Uterus (tissue), 4 donors: Measurements from ENCODE around the gene TMEM87B. TPM values are rescaled to one million over a fixed set of nuclear protein-coding genes. Genes with fewer than 3 reads are reported as not detected.
"Not testable (repeated sequence)": the region's sequence is repeated elsewhere in the genome, so short reads cannot be mapped to it uniquely, and the experiment has no call there.

Experiments
- DNase-seq, 2 donors: peaks; one replicate each; pipeline ENCODE4 v3.0.0-alpha.2; 2019 to 2020
- H3K27ac ChIP-seq, 2 donors: fragments of 200-600 bp; sonication (generic); 1 replicate in 1 of 2; 2 replicates in 1 of 2; pipeline ENCODE4 v1.5.1; 2016 to 2018
- H3K27me3 ChIP-seq, 2 donors: fragments of 200-600 bp; sonication (generic); one replicate each; pipeline ENCODE4 v1.5.1; 2018 to 2019; ENCODE audit warnings: control low read depth in 1 of 2
- H3K36me3 ChIP-seq, 2 donors: fragments of 200-600 bp; sonication (generic); one replicate each; pipeline ENCODE4 v1.5.1; 2019; ENCODE audit warnings: control low read depth in 1 of 2
- H3K4me1 ChIP-seq, 2 donors: fragments of 200-600 bp; sonication (generic); one replicate each; pipeline ENCODE4 v1.5.1; 2018 to 2019; ENCODE audit warnings: control low read depth in 1 of 2
- H3K4me3 ChIP-seq, 2 donors: fragments of 200-600 bp; sonication (generic); 1 replicate in 1 of 2; 2 replicates in 1 of 2; pipeline ENCODE4 v1.5.1; 2018 to 2019; ENCODE audit warnings: mild to moderate bottlenecking in 1 of 2
- H3K9me3 ChIP-seq, 2 donors: fragments of 200-600 bp; sonication (generic); one replicate each; pipeline ENCODE4 v1.5.1; 2019; ENCODE audit warnings: control low read depth in 1 of 2
- POLR2A ChIP-seq, 2 donors: fragments of 450-650 bp; IDR thresholded peaks; one replicate each; pipeline ENCODE4 v1.6.1; 2016; ENCODE audit warnings: antibody characterized with exemption in 2 of 2, mild to moderate bottlenecking in 1 of 2, moderate library complexity in 1 of 2
- intact Hi-C: fragments of 100-400 bp; cut with DNase I; formaldehyde crosslinking; loops from one replicate; pipeline ENCODE4 v1.15.1; 2023; ENCODE audit warnings: low total_unique reads
- total RNA-seq, 4 donors: library from RNA; depleted of rRNA in 3 of 4; stranded (reverse); fragments of >200 nt in 3 of 4; gene quantifications; one replicate each; pipeline versions ENCODE4 v1.1.0 to v1.2.4, GENCODE V29; 2014 to 2023
- TF ChIP-seq, protein P1 (sequence below), 4 experiments: fragments of 200-600 bp in 2 of 4; fragments of 450-650 bp in 2 of 4; sonication (generic) in 2 of 4; IDR thresholded peaks; one replicate each; pipeline ENCODE4 v1.5.1; 2016 to 2019; ENCODE audit warnings: antibody characterized with exemption in 4 of 4, mild to moderate bottlenecking in 2 of 4, moderate library complexity in 1 of 4
- donor health status: DM: yes; HTN: yes; CAD: no.

The TMEM87B gene
- total RNA-seq, 4 donors from 2014 or later = 6.7 to 51.6 (median 27.0) TPM

GRCh38 chr2:112133344-112133743 lies 78.3 kb downstream of the TMEM87B start:
- H3K27me3 ChIP-seq = no peaks in the 10 kb centered on the region
- intact Hi-C loops = no loop called here
- no peaks in the 10 kb centered on the region for H3K9me3 ChIP-seq
- no peak for TF ChIP-seq POLR2A (IDR thresholded peaks at IDR 0.05)
- TF ChIP-seq, protein P1, sequence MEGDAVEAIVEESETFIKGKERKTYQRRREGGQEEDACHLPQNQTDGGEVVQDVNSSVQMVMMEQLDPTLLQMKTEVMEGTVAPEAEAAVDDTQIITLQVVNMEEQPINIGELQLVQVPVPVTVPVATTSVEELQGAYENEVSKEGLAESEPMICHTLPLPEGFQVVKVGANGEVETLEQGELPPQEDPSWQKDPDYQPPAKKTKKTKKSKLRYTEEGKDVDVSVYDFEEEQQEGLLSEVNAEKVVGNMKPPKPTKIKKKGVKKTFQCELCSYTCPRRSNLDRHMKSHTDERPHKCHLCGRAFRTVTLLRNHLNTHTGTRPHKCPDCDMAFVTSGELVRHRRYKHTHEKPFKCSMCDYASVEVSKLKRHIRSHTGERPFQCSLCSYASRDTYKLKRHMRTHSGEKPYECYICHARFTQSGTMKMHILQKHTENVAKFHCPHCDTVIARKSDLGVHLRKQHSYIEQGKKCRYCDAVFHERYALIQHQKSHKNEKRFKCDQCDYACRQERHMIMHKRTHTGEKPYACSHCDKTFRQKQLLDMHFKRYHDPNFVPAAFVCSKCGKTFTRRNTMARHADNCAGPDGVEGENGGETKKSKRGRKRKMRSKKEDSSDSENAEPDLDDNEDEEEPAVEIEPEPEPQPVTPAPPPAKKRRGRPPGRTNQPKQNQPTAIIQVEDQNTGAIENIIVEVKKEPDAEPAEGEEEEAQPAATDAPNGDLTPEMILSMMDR (IDR thresholded peaks at IDR 0.05) = no peak
- no peaks in the 10 kb centered on the region for H3K36me3 ChIP-seq
- no peak overlapping the region for H3K4me3 ChIP-seq
- DNase-seq = no peak
- H3K4me1 ChIP-seq = no peaks in the 10 kb centered on the region
- H3K27ac ChIP-seq = no peak overlapping the region

DNA sequence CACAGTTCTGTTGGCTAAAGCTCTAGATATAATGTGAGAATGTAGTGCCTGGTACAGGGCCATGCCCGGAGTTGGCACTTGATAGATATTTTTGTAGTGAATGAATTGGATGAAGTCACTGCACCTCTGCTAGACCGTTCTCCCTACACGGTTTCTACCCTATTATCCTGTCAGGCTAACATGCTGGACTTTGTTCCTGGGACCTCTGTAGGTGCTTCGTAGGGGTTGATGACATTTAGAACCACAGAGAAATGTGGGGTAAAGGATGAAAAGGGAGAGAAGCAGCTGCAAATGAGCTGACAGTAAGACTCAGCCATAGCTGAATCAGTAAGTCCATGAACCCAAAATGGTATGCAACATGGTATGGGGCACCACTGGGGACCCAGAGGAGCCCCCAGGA lies 79.1 kb downstream of the TMEM87B start:
- H3K9me3 ChIP-seq = no peaks in the 10 kb centered on the region
- no peaks in the 10 kb centered on the region for H3K4me1 ChIP-seq
- no peak overlapping the region for H3K27ac ChIP-seq
- no peaks in the 10 kb centered on the region for H3K27me3 ChIP-seq
- no peaks in the 10 kb centered on the region for H3K36me3 ChIP-seq
- no peak for DNase-seq
- intact Hi-C loops = no loop called here
- H3K4me3 ChIP-seq = no peak overlapping the region
- no peak for TF ChIP-seq POLR2A (IDR thresholded peaks at IDR 0.05)
- TF ChIP-seq, protein P1 (IDR thresholded peaks at IDR 0.05) = no peak

GRCh38 chr2:112136096-112136495 lies 81.0 kb downstream of the TMEM87B start:
- Histone ChIP-seq H3K27ac (no peak overlapping the region), H3K36me3 (no peaks in the 10 kb centered on the region), H3K4me3 (no peak overlapping the region), H3K4me1 (no peaks in the 10 kb centered on the region), H3K9me3 (no peaks in the 10 kb centered on the region), H3K27me3 (no peaks in the 10 kb centered on the region)
- no peak for DNase-seq
- intact Hi-C loops = no loop called here
- no peak for TF ChIP-seq POLR2A (IDR thresholded peaks at IDR 0.05)
- TF ChIP-seq, protein P1 (IDR thresholded peaks at IDR 0.05) = no peak

- Histone ChIP-seq H3K27ac (peak overlapping the region; percentile 17 to 19), H3K9me3 (no peaks in the 10 kb centered on the region), H3K27me3 (no peaks in the 10 kb centered on the region), H3K4me1 (no peaks in the 10 kb centered on the region), H3K36me3 (no peaks in the 10 kb centered on the region), H3K4me3 (peak overlapping the region; percentile 26 to 40)
- TF ChIP-seq, protein P1 (IDR thresholded peaks at IDR 0.05) = no peak
- TF ChIP-seq POLR2A (IDR thresholded peaks at IDR 0.05) = no peak
- intact Hi-C loops = no loop called here
- DNase-seq = no peak
Measured at GRCh38 chr2:112137516-112138158, 82.6 kb downstream of the TMEM87B start.

- Histone ChIP-seq H3K36me3 (no peaks in the 10 kb centered on the region), H3K4me3 (peak within 1 kb of the TSS; percentile 26 to 40), H3K27ac (peak within 1 kb of the TSS; percentile 17 to 19), H3K27me3 (no peaks in the 10 kb centered on the region), H3K9me3 (no peaks in the 10 kb centered on the region), H3K4me1 (no peaks in the 10 kb centered on the region)
- TF ChIP-seq, protein P1 (IDR thresholded peaks at IDR 0.05) = no peak
- no peak for TF ChIP-seq POLR2A (IDR thresholded peaks at IDR 0.05)
- intact Hi-C loops = no loop called here
- no peak for DNase-seq
Measured at GRCh38 chr2:112138159-112139032, 83.3 kb downstream of the TMEM87B start, which contains the start of gene FBLN7. TSS of gene FBLN7 (plus strand) at chr2:112138385. CDS start at chr2:112138656, 271 bp downstream.

- H3K9me3 ChIP-seq, H3K36me3 ChIP-seq, H3K27ac ChIP-seq, DNase-seq, H3K4me1 ChIP-seq, H3K27me3 ChIP-seq, intact Hi-C loops: not testable (repeated sequence)
- peak overlapping the region in 1 of 2 donors; percentile 40 for H3K4me3 ChIP-seq
Measured at GRCh38 chr2:112139033-112139614, 84.1 kb downstream of the TMEM87B start.

DNA sequence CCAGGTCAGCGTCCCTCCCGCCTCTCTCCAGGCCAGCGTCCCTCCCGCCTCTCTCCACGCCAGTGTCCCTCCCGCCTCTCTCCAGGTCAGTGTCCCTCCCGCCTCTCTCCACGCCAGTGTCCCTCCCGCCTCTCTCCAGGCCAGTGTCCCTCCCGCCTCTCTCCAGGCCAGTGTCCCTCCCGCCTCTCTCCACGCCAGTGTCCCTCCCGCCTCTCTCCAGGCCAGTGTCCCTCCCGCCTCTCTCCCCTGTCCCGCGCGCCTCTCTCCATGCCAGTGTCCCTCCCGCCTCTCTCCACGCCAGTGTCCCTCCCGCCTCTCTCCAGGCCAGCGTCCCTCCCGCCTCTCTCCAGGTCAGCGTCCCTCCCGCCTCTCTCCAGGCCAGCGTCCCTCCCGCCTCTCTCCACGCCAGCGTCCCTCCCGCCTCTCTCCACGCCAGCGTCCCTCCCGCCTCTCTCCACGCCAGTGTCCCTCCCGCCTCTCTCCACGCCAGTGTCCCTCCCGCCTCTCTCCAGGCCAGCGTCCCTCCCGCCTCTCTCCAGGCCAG lies 84.7 kb downstream of the TMEM87B start:
- H3K9me3 ChIP-seq, H3K4me1 ChIP-seq, H3K4me3 ChIP-seq, DNase-seq, H3K36me3 ChIP-seq, intact Hi-C loops, H3K27me3 ChIP-seq: not testable (repeated sequence)
- H3K27ac ChIP-seq = peak overlapping the region; percentile 42 to 63
